Lung (tissue), 12 donors: ENCODE data around the gene MCOLN2. TPM values are rescaled to one million over a fixed set of nuclear protein-coding genes. Genes with fewer than 3 reads are reported as not detected.

Source experiments
- ATAC-seq: fragments of 200-7000 bp; cut with Tn5 transposase; one replicate; pipeline ENCODE4 v1.9.1; 2020; ENCODE audit warnings: moderate number of reproducible peaks; ENCODE audit not compliant: insufficient read depth, low FRiP score
- DNase-seq, 3 donors: peaks; one replicate each; pipeline ENCODE4 v3.0.0-alpha.2; 2013 to 2017
- H3K27ac ChIP-seq, 2 donors: one replicate each; pipeline ENCODE4 v1.5.1; 2013; ENCODE audit warnings: mild to moderate bottlenecking in 2 of 2, moderate library complexity in 2 of 2, control low read depth in 1 of 2, inconsistent platforms in 1 of 2, low read depth in 1 of 2, low read length in 1 of 2
- H3K27me3 ChIP-seq, 3 donors: one replicate each; pipeline ENCODE4 v1.5.1; 2013; ENCODE audit warnings: low read length in 2 of 3; ENCODE audit not compliant: control insufficient read depth in 3 of 3, insufficient read depth in 3 of 3
- H3K36me3 ChIP-seq, 4 donors: one replicate each; pipeline ENCODE4 v1.5.1; 2013; ENCODE audit warnings: low read length in 4 of 4, mild to moderate bottlenecking in 1 of 4, moderate library complexity in 1 of 4; ENCODE audit not compliant: control insufficient read depth in 4 of 4, insufficient read depth in 4 of 4
- H3K4me1 ChIP-seq, 5 donors: one replicate each; pipeline ENCODE4 v1.5.1; 2013; ENCODE audit warnings: low read length in 5 of 5, mild to moderate bottlenecking in 2 of 5, moderate library complexity in 1 of 5; ENCODE audit not compliant: control insufficient read depth in 5 of 5, insufficient read depth in 5 of 5
- H3K4me3 ChIP-seq: one replicate; pipeline ENCODE4 v1.5.1; 2013; ENCODE audit warnings: mild to moderate bottlenecking, control low read depth, moderate library complexity
- H3K9ac ChIP-seq, 2 donors: one replicate each; pipeline ENCODE4 v1.5.1; 2013; ENCODE audit warnings: low read length in 2 of 2, control low read depth in 1 of 2; ENCODE audit not compliant: insufficient read depth in 1 of 2
- H3K9me3 ChIP-seq, 4 donors: one replicate each; pipeline ENCODE4 v1.5.1; 2013; ENCODE audit warnings: low read length in 3 of 4, mild to moderate bottlenecking in 1 of 4, moderate library complexity in 1 of 4; ENCODE audit not compliant: control insufficient read depth in 4 of 4, insufficient read depth in 3 of 4
- CTCF ChIP-seq: IDR thresholded peaks from 2 replicates; pipeline ENCODE4 v1.5.1; 2012; ENCODE audit warnings: mild to moderate bottlenecking; ENCODE audit errors: control extremely low read depth, extremely low read depth
- WGBS, 2 donors: extraction: QIAGEN DNeasy Blood & Tissue Kit; methylation state at CpG; one replicate each; pipeline ENCODE4 v1.1.7; 2013; 5-methylcytosine and 5-hydroxymethylcytosine counted together
- polyA plus RNA-seq, 2 donors: library from polyadenylated mRNA; stranded (reverse); fragments of 200-250 nt; gene quantifications; one replicate each; pipeline ENCODE4 v1.2.1, GENCODE V29; 2013
- total RNA-seq, 2 donors: library from RNA; depleted of rRNA in 1 of 2; stranded (reverse); fragments of >200 nt in 1 of 2; gene quantifications; one replicate each; pipeline ENCODE4 v1.2.1, GENCODE V29; 2014 to 2021
- donor health status: control.
- donor health status: control.
- donor health status: Bipolar disorder and iron deficiency.
- donor health status: healthy.
- donor health status: DM: yes; HTN: yes; CAD: no.

Gene MCOLN2
- total and polyA plus RNA-seq, 4 donors, result 4.2 to 17.1 (median 7.4) TPM

- Histone ChIP-seq H3K27me3 (no peaks in the 10 kb centered on the region), H3K9me3 (peaks cover 0 to 2% (median 0%) of the 10 kb centered on the region in 4 donors), H3K36me3 (no peaks in the 10 kb centered on the region), H3K4me1 (no peaks in the 10 kb centered on the region), H3K9ac (no peak overlapping the region), H3K27ac (no peak overlapping the region), H3K4me3 (no peak overlapping the region)
- ATAC-seq, result no peak
- TF ChIP-seq CTCF, result no peak
- no peak for DNase-seq
- WGBS, 2 donors, result 96 to 98% methylated on average over 1 of the region's 1 CpG
Observed at GRCh38 chr1:84920159-84920558, 76.8 kb downstream of the MCOLN2 start.

GRCh38 chr1:84919461-84919970 lies 77.4 kb downstream of the MCOLN2 start:
- TF ChIP-seq CTCF, result no peak
- no peak for ATAC-seq
- H3K36me3 ChIP-seq, result no peaks in the 10 kb centered on the region
- H3K9ac ChIP-seq, result no peak overlapping the region
- no peak overlapping the region for H3K27ac ChIP-seq
- DNase-seq, result no peak
- H3K9me3 ChIP-seq, result peaks cover 0 to 2% (median 0%) of the 10 kb centered on the region in 4 donors
- WGBS, 2 donors, result 66 to 83% methylated on average over 4 of the region's 4 CpGs
- H3K4me1 ChIP-seq, result no peaks in the 10 kb centered on the region
- H3K27me3 ChIP-seq, result no peaks in the 10 kb centered on the region
- H3K4me3 ChIP-seq, result no peak overlapping the region

- no peak overlapping the region for H3K9ac ChIP-seq
- H3K36me3 ChIP-seq, result no peaks in the 10 kb centered on the region
- H3K9me3 ChIP-seq, result peaks cover 0 to 2% (median 0%) of the 10 kb centered on the region in 4 donors
- DNase-seq (no peak), ATAC-seq (no peak)
- no peaks in the 10 kb centered on the region for H3K27me3 ChIP-seq
- H3K4me3 ChIP-seq, result no peak overlapping the region
- no peak for TF ChIP-seq CTCF
- WGBS, 2 donors, result 78 to 87% methylated on average over 5 of the region's 5 CpGs
- no peak overlapping the region for H3K27ac ChIP-seq
- no peaks in the 10 kb centered on the region for H3K4me1 ChIP-seq
Observed at GRCh38 chr1:84918726-84919336, 78.1 kb downstream of the MCOLN2 start.

- no peak overlapping the region for H3K9ac ChIP-seq
- no peaks in the 10 kb centered on the region for H3K36me3 ChIP-seq
- peaks cover 0 to 4% (median 0%) of the 10 kb centered on the region in 5 donors for H3K4me1 ChIP-seq
- ATAC-seq (no peak), DNase-seq (no peak)
- no peak overlapping the region for H3K27ac ChIP-seq
- H3K27me3 ChIP-seq, result no peaks in the 10 kb centered on the region
- no peak overlapping the region for H3K4me3 ChIP-seq
- no peak for TF ChIP-seq CTCF
- H3K9me3 ChIP-seq, result no peaks in the 10 kb centered on the region
- WGBS, 2 donors, result 75 to 77% methylated on average over 4 of the region's 4 CpGs
Observed at GRCh38 chr1:84916897-84917296, 80.0 kb downstream of the MCOLN2 start.
